ENCODE data around the gene RGS7. TPM values are rescaled to one million over a fixed set of nuclear protein-coding genes. Genes with fewer than 3 reads are reported as not detected.

The RGS7 gene
- polyA plus RNA-seq, 2 of the 4 experiments (the other 2 are of a cell fraction): 0.08 TPM; not detected in 1

DNA sequence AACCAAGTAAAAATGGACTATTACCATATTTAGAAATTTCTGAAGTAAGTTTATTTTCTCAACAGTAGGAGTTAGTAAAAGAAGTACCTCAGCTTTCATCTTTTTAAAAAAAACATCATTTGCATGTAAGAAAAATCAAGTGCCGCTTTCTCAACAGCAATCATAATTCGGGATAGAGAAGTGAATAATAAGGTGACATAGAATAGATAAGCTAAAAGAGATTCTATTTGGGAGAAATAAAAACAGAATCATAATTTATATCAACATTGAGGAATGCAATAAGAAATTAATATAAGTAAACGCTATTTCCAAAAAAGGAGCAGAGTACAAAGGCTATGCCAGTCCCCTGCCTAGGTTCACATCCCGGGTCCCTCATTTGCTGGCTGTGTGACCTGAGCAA is 414.1 kb downstream of the RGS7 start (continued):
- no peak for TF ChIP-seq REST (IDR thresholded peaks at IDR 0.05)

DNA sequence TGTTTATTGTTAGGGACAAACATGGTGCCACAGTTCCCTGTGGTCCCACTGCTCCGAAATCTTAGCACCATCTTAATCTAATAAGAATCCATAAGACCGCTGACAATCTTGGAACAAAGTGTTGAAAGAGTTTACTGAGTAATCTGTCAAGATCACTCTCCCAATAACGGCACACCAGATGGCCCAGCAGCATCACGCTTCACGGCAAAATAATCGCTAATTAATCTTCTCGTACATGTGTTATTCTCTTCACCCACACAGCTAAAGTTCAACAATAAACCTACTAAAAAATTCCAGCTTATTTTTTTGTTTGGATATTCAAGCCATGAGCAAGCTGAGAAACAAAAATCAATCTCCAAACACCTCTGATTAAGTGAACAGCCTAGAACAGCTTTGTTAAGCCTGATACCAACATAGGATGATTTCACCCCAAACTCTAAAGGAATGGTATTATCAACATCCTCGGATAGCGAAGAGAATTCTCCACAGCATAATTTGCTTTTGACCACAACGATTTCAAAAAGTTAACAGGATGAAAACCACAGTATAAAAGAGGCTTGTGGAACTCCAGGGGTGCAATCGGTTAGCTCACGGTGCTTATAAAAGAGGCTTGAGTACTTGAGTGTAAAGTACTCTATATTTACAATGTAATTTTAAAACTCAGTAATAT is 415.2 kb downstream of the RGS7 start:
- ChIA-PET POLR2A (no interaction called here), CTCF (interaction anchor here (1.9 kb wide), 1 partner anchor 210 kb away, joined by 6 read pairs; no protein-coding TSS in a partner anchor)
- H3K4me3 ChIP-seq: no peak overlapping the region
- WGBS (ENCODE audit: missing lambda C conversion rate): 45% methylated on average over 12 of the region's 12 CpGs
- no peak overlapping the region for H3K27ac ChIP-seq
- no peak for ATAC-seq
- DNase-seq (ENCODE audit: low read depth in 1 of 2, low spot score in 1 of 2): no peak
- no peak for FAIRE-seq
- H3K9me3 ChIP-seq: 0 out of 3 replicates have a peak, but pooled peaks cover 6% of the 10 kb centered on the region
- H3K4me2 ChIP-seq: no peak overlapping the region
- no peaks in the 10 kb centered on the region for H3K4me1 ChIP-seq
- TF ChIP-seq CBX2 (IDR thresholded peaks at IDR 0.05; ENCODE audit: borderline replicate concordance, low read depth): no peak
- TF ChIP-seq JUN (IDR thresholded peaks at IDR 0.05): no peak
- no peak for TF ChIP-seq HEYL (CRISPR knock-in tag; IDR thresholded peaks at IDR 0.05)
- no peak for TF ChIP-seq REST (IDR thresholded peaks at IDR 0.05)
- TF ChIP-seq HOXB5 (CRISPR knock-in tag; IDR thresholded peaks at IDR 0.05): no peak
- TF ChIP-seq CHD4 (IDR thresholded peaks at IDR 0.05; ENCODE audit: borderline replicate concordance): no peak
- TF ChIP-seq MAX (IDR thresholded peaks at IDR 0.05): no peak
- no peak for TF ChIP-seq ESRRA (IDR thresholded peaks at IDR 0.05; ENCODE audit: borderline replicate concordance, low read length)
- no peak for TF ChIP-seq MYC (IDR thresholded peaks at IDR 0.05; ENCODE audit: borderline replicate concordance, low read length)
- no peak for TF ChIP-seq BHLHE40 (IDR thresholded peaks at IDR 0.05; ENCODE audit: low read depth, low read length)
- TF ChIP-seq NFE2L2 (conservative IDR thresholded peaks at IDR 0.05; ENCODE audit: low read length): no peak
- no peak for TF ChIP-seq ELK1 (IDR thresholded peaks at IDR 0.05; ENCODE audit: low read depth, low read length)
- no peak for TF ChIP-seq HES2 (IDR thresholded peaks at IDR 0.05)
- TF ChIP-seq, protein P1, sequence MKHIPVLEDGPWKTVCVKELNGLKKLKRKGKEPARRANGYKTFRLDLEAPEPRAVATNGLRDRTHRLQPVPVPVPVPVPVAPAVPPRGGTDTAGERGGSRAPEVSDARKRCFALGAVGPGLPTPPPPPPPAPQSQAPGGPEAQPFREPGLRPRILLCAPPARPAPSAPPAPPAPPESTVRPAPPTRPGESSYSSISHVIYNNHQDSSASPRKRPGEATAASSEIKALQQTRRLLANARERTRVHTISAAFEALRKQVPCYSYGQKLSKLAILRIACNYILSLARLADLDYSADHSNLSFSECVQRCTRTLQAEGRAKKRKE (CRISPR knock-in tag; IDR thresholded peaks at IDR 0.05; ENCODE audit: low read depth): no peak
- no peak for TF ChIP-seq JUNB (IDR thresholded peaks at IDR 0.05)
- TF ChIP-seq PBX3 (IDR thresholded peaks at IDR 0.05): no peak
- TF ChIP-seq KDM1A (IDR thresholded peaks at IDR 0.05; ENCODE audit: low read depth): no peak
- no peak for TF ChIP-seq NR3C1 (IDR thresholded peaks at IDR 0.05)
- no peak for TF ChIP-seq EHF (CRISPR knock-in tag; IDR thresholded peaks at IDR 0.05)
